ENCODE data around the gene CCDC197. TPM values are rescaled to one million over a fixed set of nuclear protein-coding genes. Genes with fewer than 3 reads are reported as not detected.

CCDC197 gene
- total RNA-seq, 1 experiment from 2014 or later: not detected

- H3K18ac ChIP-seq (ENCODE audit: insufficient read length, low read depth, low read length): no peak overlapping the region
- H4K20me1 ChIP-seq (ENCODE audit: control insufficient read depth, insufficient read depth, insufficient read length): no peaks in the 10 kb centered on the region
- H2BK5ac ChIP-seq (ENCODE audit: insufficient read length, low read length): no peak overlapping the region
- H4K91ac ChIP-seq (ENCODE audit: insufficient read length, low read depth, low read length): no peak overlapping the region
- no peak overlapping the region for H3K4me3 Mint-ChIP-seq
- no peaks in the 10 kb centered on the region for H3K79me1 ChIP-seq (ENCODE audit: insufficient read depth, low read depth, low read length, poor library complexity, severe bottlenecking)
- H2BK15ac ChIP-seq (ENCODE audit: low read depth, low read length): no peak overlapping the region
- no peak overlapping the region for H3T11ph ChIP-seq (ENCODE audit: low read length)
- no peaks in the 10 kb centered on the region for H3K9me3 Mint-ChIP-seq
- no peak for DNase-seq
- no peak overlapping the region for H2AFZ ChIP-seq (ENCODE audit: low read length)
- no peak overlapping the region for H3K23ac ChIP-seq (ENCODE audit: insufficient read length, low read depth, low read length)
- H3K36me3 Mint-ChIP-seq (ENCODE audit: insufficient read depth in 1 of 3, low read depth in 3 of 3): no peaks in the 10 kb centered on the region
- no peak overlapping the region for H3K9ac ChIP-seq (ENCODE audit: extremely low read depth, insufficient read length, low read length)
- peaks cover 14 to 19% of the 10 kb centered on the region in 2 experiments for H3K4me1 Mint-ChIP-seq
- no peaks in the 10 kb centered on the region; the same call in 1 of the 2 replicates for H3K4me1 ChIP-seq (ENCODE audit: insufficient read depth, low read length)
- H3K56ac ChIP-seq (ENCODE audit: insufficient read length, low read depth, low read length): no peak overlapping the region
- H2BK12ac ChIP-seq (ENCODE audit: insufficient read length, low read depth, low read length): no peak overlapping the region
- H3K9me3 ChIP-seq (ENCODE audit: control insufficient read depth, low read depth, low read length): no peaks in the 10 kb centered on the region
- H3K4ac ChIP-seq (ENCODE audit: low read depth, low read length): no peak overlapping the region
- H2BK20ac ChIP-seq (ENCODE audit: low read depth, low read length, poor library complexity, severe bottlenecking): no peak overlapping the region
- H3K23me2 ChIP-seq (ENCODE audit: insufficient read length, low read depth, low read length, poor library complexity, severe bottlenecking): no peaks in the 10 kb centered on the region
- H3K27me3 ChIP-seq (ENCODE audit: insufficient read depth, low read length): no peaks in the 10 kb centered on the region
- H3K27ac Mint-ChIP-seq: peak overlapping the region in 1 of 3 experiments; percentile 74; a peak in 1 of 7 replicates
- H3K4me2 ChIP-seq (ENCODE audit: insufficient read depth, insufficient read length, low read length): no peak overlapping the region
- TF ChIP-seq CTCF (conservative IDR thresholded peaks at IDR 0.05): no peak
- no peak overlapping the region for H4K8ac ChIP-seq (replicated peaks; ENCODE audit: insufficient read length, low read depth, low read length)
- H3K27ac ChIP-seq (ENCODE audit: insufficient read length, low read depth, low read length): no peak overlapping the region
- no peak overlapping the region for H2AK5ac ChIP-seq (ENCODE audit: insufficient read length, low read length)
- no peaks in the 10 kb centered on the region for H3K79me2 ChIP-seq (ENCODE audit: insufficient read depth, low read length)
- H2BK120ac ChIP-seq (ENCODE audit: low read depth, low read length, poor library complexity, severe bottlenecking): no peak overlapping the region
- no peak overlapping the region for H4K5ac ChIP-seq (ENCODE audit: insufficient read length, low read depth, low read length)
- peaks cover 2% of the 10 kb centered on the region; the same call in 1 of the 2 replicates for H3K27me3 Mint-ChIP-seq (ENCODE audit: low read depth)
- H3K14ac ChIP-seq (ENCODE audit: insufficient read depth, low read length): no peak overlapping the region; the same call in 1 of the 2 replicates
- WGBS (ENCODE audit: extremely low coverage, insufficient read length, low lambda C conversion rate): no CpG with 5 or more reads among the region's 12 CpGs
Observed at GRCh38 chr14:93974833-93975232, 22.3 kb upstream of the CCDC197 start.

Data from H9 (cell line).